Measurements from ENCODE around the gene IVD.

Gene IVD

DNA sequence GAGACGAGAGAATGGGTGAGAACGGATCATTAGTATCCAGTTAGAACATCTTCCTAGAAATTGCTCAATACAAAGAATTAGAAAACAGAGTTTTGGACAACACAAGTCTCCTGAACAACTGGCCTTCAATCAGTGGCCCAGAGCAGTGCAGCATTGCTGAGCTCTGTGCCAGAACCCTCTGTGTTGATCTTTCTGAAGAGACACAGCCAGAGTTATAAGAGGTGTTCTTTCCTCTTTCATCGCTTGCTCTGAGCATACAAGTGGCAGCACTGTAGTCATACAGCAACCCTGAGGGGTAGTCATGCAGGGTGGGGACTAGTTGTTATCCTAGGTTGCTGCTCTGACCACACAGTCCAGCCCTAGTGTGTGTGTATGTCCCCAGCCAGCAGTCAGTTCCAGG, 19.1 kb upstream of the IVD start:
- TF ChIP-seq CTCF (conservative IDR thresholded peaks at IDR 0.05; ENCODE audit: low read depth, low read length) = no peak
- no peak for DNase-seq (ENCODE audit: low read depth)
- H3K4me3 ChIP-seq (ENCODE audit: low read depth, low read length) = no peak overlapping the region

DNA sequence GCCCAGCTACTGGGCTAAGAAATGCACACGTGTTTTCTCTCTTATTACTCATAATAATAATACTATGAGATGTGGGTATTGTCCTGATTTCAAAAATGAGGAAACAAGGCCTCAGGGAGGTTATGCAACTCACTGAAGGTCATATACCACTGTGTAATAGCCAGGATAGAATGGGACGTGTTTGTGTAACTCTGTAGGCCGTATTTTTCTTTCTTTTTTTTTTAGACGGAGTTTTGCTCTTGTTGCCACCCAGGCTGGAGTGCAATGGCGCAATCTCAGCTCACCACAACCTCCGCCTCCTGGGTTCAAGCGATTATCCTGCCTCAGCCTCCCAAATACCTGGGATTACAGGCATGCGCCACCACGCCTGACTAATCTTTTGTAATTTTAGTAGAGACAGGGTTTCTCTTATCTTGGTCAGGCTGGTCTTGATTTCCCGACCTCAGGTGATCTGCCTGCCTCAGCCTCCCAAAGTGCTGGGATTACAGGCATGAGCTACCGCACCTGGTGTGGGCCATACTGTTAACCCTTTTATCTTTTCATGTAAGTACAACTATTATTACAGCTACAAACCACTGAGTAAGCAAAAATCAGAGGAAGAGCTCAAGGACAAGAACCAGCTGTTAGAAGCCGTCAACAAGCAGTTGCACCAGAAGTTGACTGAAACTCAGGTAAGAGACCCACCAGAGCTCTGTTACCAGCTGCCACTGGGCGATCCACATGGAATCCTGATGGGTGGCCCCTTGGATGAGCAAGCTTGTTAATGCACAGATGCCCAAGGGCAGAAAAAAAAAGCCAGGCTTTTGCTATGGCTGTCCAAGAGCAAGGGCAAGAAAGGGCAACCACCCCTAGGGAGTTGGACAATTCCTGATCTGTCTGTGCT, 16.4 kb upstream of the IVD start:
- DNase-seq (ENCODE audit: low read depth) = peak; percentile 83
- TF ChIP-seq CTCF (conservative IDR thresholded peaks at IDR 0.05; ENCODE audit: low read depth, low read length) = no peak
- H3K4me3 ChIP-seq (ENCODE audit: low read depth, low read length) = no peak overlapping the region

- H3K4me3 ChIP-seq (ENCODE audit: low read depth, low read length) = no peak overlapping the region
- no peak for DNase-seq (ENCODE audit: low read depth)
- no peak for TF ChIP-seq CTCF (conservative IDR thresholded peaks at IDR 0.05; ENCODE audit: low read depth, low read length)
Observed at GRCh38 chr15:40389824-40390595, 15.6 kb upstream of the IVD start.

- H3K4me3 ChIP-seq (ENCODE audit: low read depth, low read length) = no peak overlapping the region
- DNase-seq (ENCODE audit: low read depth) = peak; percentile 24
- TF ChIP-seq CTCF (conservative IDR thresholded peaks at IDR 0.05; ENCODE audit: low read depth, low read length) = no peak
Observed at GRCh38 chr15:40392986-40393948, 12.3 kb upstream of the IVD start.

DNA sequence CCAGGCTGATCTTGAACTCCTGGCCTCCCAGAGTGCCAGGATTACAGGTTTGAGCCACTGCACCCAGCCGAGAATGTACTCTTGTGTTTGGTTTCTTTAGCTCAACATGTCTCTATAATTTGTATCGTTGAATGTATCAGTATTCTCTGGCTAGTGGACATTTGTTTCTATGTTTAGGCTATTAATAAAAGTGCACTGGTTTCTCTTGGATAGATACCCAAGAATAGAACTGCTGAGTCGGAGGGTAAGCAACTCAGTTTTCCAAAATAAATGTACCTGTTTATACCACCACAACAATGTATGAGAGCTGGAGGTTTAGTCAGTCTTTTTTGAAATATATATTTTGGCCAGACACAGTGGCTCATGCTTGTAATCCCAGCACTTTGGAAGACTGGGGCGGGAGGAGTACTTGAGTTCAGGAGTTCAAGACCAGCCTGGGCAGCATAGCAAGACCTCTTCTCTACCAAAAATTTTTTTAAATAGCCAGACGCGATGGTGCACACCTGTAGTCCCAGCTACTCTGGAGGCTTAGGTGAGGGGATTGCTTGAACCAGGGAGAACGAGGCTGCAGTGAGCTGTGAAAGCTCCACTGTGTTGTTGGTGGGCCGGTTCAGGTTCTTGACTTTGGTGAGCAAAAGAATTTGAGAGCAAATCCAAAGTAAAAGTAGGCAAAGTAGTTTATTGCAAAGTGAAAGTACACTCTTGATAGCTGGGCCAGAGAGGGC, 7.7 kb upstream of the IVD start:
- DNase-seq (ENCODE audit: low read depth) = no peak
- H3K4me3 ChIP-seq (ENCODE audit: low read depth, low read length) = no peak overlapping the region
- no peak for TF ChIP-seq CTCF (conservative IDR thresholded peaks at IDR 0.05; ENCODE audit: low read depth, low read length)

- no peak for TF ChIP-seq CTCF (conservative IDR thresholded peaks at IDR 0.05; ENCODE audit: low read depth, low read length)
- H3K4me3 ChIP-seq (ENCODE audit: low read depth, low read length) = no peak overlapping the region
- DNase-seq (ENCODE audit: low read depth) = no peak
Observed at GRCh38 chr15:40398413-40398873, 7.2 kb upstream of the IVD start.
